Breast epithelium (tissue), 4 donors: ENCODE results near the gene PBXIP1. TPM values are rescaled to one million over a fixed set of nuclear protein-coding genes. Genes with fewer than 3 reads are reported as not detected.

Experiments used
- DNase-seq, 2 donors: peaks; one replicate each; pipeline ENCODE4 v3.0.0-alpha.2; 2019; ENCODE audit warnings: low spot score in 2 of 2
- H3K27ac ChIP-seq, 2 donors: fragments of 200-600 bp; sonication (generic) in 1 of 2; one replicate each; pipeline ENCODE4 v1.5.1; 2016 to 2019; ENCODE audit warnings: mild to moderate bottlenecking in 1 of 2
- H3K27me3 ChIP-seq, 2 donors: fragments of 200-600 bp; sonication (generic) in 1 of 2; one replicate each; pipeline versions ENCODE4 v1.5.1 to v1.6.0; 2017 to 2019; ENCODE audit warnings: control low read depth in 1 of 2, mild to moderate bottlenecking in 1 of 2
- H3K36me3 ChIP-seq: fragments of 200-600 bp; one replicate; pipeline ENCODE4 v1.5.1; 2019
- H3K4me1 ChIP-seq, 2 donors: fragments of 200-600 bp; sonication (generic); one replicate each; pipeline ENCODE4 v1.5.1; 2016 to 2019; ENCODE audit warnings: control low read depth in 1 of 2
- H3K4me3 ChIP-seq, 3 donors: fragments of 200-600 bp; sonication (generic); 1 replicate in 2 of 3; 2 replicates in 1 of 3; pipeline ENCODE4 v1.5.1; 2016 to 2019; ENCODE audit warnings: mild to moderate bottlenecking in 3 of 3, moderate library complexity in 2 of 3
- H3K9me3 ChIP-seq, 2 donors: fragments of 200-600 bp; sonication (generic) in 1 of 2; one replicate each; pipeline ENCODE4 v1.5.1; 2016 to 2019; ENCODE audit warnings: control low read depth in 1 of 2
- POLR2A ChIP-seq: fragments of 450-650 bp; IDR thresholded peaks from one replicate; pipeline ENCODE4 v1.6.1; 2016; ENCODE audit warnings: antibody characterized with exemption, mild to moderate bottlenecking, moderate library complexity
- POLR2AphosphoS5 ChIP-seq, 3 donors: sonication (generic); formaldehyde crosslinking; IDR thresholded peaks; one replicate each; pipeline ENCODE4 v1.6.1; 2017; ENCODE audit warnings: antibody characterized with exemption in 3 of 3
- intact Hi-C: fragments of 100-400 bp; cut with DNase I; formaldehyde crosslinking; loops from one replicate; pipeline ENCODE4 v1.15.1; 2023; ENCODE audit warnings: low total_unique reads
- total RNA-seq, 3 donors: library from RNA; depleted of rRNA; stranded (reverse); fragments of >200 nt; gene quantifications; one replicate each; pipeline ENCODE4 v1.1.0, GENCODE V29; 2016
- TF ChIP-seq, protein P1 (sequence below), 3 donors: fragments of 450-650 bp; IDR thresholded peaks; one replicate each; pipeline ENCODE4 v1.5.1; 2016 to 2017; ENCODE audit warnings: antibody characterized with exemption in 3 of 3, mild to moderate bottlenecking in 3 of 3, moderate library complexity in 3 of 3

PBXIP1 gene
- total RNA-seq, 3 donors from 2014 or later, result 79.3 to 156 (median 105) TPM

DNA sequence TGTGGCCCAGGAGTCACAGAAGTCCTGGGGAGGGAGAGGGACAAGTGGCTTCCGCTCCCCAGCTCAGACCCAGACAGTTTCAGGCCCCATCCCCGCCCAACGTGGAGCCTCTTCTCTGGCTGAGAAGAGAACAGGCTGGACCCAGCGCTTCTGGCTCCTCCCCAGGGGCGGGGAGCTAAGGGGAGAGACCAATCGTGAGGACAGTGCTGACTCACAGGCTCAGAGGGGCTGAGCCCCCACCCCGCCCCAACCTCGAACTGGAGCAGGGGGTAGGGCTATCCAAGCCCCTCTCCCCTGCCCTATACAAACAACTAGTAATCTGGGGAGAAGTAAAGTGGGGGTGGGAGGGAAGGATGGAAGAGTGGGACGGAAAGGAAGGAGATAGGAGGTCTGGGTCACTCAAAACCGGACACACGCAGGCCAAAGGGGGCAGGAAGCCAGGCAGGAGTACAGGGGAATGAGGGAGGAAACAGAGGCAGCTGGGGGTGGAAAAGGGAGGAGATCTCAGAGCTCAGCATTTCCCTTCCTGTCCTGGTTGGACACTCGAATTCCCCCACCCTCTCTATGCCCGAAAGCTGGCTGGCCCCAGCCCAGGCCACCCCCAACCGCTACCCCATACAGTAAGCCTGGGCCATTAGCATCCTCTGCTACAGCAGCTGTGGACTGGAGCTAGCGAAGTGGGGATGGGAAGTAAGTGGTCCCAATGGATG lies 14.9 kb upstream of the PBXIP1 start, which contains the start of gene SHC1:
SHC1 (minus strand) TSS at position 117 of the 710 bp plus-strand sequence. CDS start 221 bp downstream, outside the sequence.
- TF ChIP-seq POLR2A (peak; percentile 84), POLR2AphosphoS5 (IDR thresholded peaks at IDR 0.05) (peak; percentile 45 to 78 (median 70))
- TF ChIP-seq, protein P1, sequence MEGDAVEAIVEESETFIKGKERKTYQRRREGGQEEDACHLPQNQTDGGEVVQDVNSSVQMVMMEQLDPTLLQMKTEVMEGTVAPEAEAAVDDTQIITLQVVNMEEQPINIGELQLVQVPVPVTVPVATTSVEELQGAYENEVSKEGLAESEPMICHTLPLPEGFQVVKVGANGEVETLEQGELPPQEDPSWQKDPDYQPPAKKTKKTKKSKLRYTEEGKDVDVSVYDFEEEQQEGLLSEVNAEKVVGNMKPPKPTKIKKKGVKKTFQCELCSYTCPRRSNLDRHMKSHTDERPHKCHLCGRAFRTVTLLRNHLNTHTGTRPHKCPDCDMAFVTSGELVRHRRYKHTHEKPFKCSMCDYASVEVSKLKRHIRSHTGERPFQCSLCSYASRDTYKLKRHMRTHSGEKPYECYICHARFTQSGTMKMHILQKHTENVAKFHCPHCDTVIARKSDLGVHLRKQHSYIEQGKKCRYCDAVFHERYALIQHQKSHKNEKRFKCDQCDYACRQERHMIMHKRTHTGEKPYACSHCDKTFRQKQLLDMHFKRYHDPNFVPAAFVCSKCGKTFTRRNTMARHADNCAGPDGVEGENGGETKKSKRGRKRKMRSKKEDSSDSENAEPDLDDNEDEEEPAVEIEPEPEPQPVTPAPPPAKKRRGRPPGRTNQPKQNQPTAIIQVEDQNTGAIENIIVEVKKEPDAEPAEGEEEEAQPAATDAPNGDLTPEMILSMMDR (IDR thresholded peaks at IDR 0.05), result no peak
- Histone ChIP-seq H3K36me3 (no peaks in the 10 kb centered on the region), H3K4me3 (peak within 1 kb of the TSS; percentile 46 to 76 (median 51)), H3K27me3 (no peaks in the 10 kb centered on the region), H3K9me3 (no peaks in the 10 kb centered on the region), H3K27ac (peak within 1 kb of the TSS; percentile 99 to 100), H3K4me1 (peaks cover 11 to 16% of the 10 kb centered on the region in 2 donors)
- DNase-seq, result peak; percentile 87 to 95
- intact Hi-C loops, result no loop called here

DNA sequence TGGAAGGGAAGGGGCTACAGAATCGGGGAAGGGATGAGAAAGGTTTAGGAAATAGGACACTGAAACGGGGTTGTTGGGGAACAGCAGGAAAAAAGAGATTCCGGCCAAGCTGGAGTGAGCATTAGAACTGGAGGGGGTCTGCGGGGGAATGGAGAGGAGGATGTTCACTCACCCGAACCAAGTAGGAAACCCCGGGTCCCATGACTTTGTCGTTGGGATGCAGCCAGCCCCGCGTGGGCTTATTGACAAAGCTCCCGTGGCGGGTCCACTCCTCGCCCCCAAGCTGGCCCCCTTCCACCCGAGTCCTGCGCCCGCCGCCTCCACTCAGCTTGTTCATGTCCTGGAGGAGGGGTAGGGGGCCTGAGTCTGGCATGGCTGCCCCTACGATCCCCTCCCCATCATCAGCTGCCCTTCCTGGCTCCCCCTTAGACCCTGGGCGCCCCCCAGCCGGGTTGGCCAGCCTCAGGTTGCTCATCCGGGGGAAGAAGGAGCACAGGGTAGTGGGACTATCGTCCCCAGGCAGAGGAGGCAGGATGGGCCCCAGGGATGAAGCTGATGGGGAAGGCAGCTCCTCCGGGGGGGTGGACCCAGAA lies 14.1 kb upstream of the PBXIP1 start:
- no peaks in the 10 kb centered on the region for H3K27me3 ChIP-seq
- intact Hi-C loops, result loop anchor here (10.0 kb wide), 1 partner anchor 715 kb away; the partner anchor contains the start of genes DAP3 and YY1AP1
- no peaks in the 10 kb centered on the region for H3K36me3 ChIP-seq
- peak overlapping the region; percentile 46 to 76 (median 51) for H3K4me3 ChIP-seq
- H3K27ac ChIP-seq, result peak overlapping the region; percentile 99 to 100
- no peak for DNase-seq
- H3K9me3 ChIP-seq, result no peaks in the 10 kb centered on the region
- H3K4me1 ChIP-seq, result peaks cover 11 to 16% of the 10 kb centered on the region in 2 donors
- TF ChIP-seq POLR2AphosphoS5 (IDR thresholded peaks at IDR 0.05), result no peak

- Histone ChIP-seq H3K36me3 (no peaks in the 10 kb centered on the region), H3K4me3 (peak overlapping the region; percentile 46 to 76 (median 51)), H3K4me1 (peaks cover 11 to 16% of the 10 kb centered on the region in 2 donors), H3K27me3 (no peaks in the 10 kb centered on the region), H3K27ac (peak overlapping the region; percentile 99 to 100), H3K9me3 (no peaks in the 10 kb centered on the region)
- intact Hi-C loops, result loop anchor here (10.0 kb wide), 1 partner anchor 716 kb away; the partner anchor contains the start of genes DAP3 and YY1AP1
- no peak for DNase-seq
- TF ChIP-seq, protein P1 (IDR thresholded peaks at IDR 0.05), result no peak
- TF ChIP-seq POLR2AphosphoS5 (IDR thresholded peaks at IDR 0.05) (no peak), POLR2A (no peak)
Observed at GRCh38 chr1:154969246-154969645, 13.3 kb upstream of the PBXIP1 start.

DNA sequence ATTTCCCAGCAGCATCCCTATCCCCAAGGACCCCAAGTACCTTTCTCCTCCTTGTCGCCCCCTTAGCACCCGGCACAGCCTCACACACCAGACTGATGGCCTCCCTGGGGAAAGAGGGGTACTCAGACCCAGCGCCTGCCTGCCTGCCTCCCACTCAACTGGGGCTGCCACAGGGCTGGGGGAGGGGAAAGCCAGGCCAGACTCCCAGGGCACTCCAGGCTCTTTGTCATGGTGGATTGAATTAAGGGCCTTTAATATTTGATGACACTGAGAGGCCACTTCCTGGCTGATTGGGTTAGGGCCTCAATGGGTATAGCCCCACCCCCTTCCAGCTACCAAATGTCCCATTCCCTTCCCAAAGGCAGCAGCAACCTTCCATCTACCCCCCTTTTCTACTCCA lies 12.8 kb upstream of the PBXIP1 start:
- Histone ChIP-seq H3K9me3 (no peaks in the 10 kb centered on the region), H3K27me3 (no peaks in the 10 kb centered on the region), H3K36me3 (no peaks in the 10 kb centered on the region), H3K4me1 (peaks cover 11 to 16% of the 10 kb centered on the region in 2 donors), H3K4me3 (peak overlapping the region; percentile 46 to 76 (median 51)), H3K27ac (peak overlapping the region; percentile 99 to 100)
- intact Hi-C loops, result loop anchor here (10.0 kb wide), 1 partner anchor 716 kb away; the partner anchor contains the start of genes DAP3 and YY1AP1
- DNase-seq, result no peak
- TF ChIP-seq POLR2A (no peak), POLR2AphosphoS5 (IDR thresholded peaks at IDR 0.05) (no peak)
- TF ChIP-seq, protein P1 (IDR thresholded peaks at IDR 0.05), result no peak

DNA sequence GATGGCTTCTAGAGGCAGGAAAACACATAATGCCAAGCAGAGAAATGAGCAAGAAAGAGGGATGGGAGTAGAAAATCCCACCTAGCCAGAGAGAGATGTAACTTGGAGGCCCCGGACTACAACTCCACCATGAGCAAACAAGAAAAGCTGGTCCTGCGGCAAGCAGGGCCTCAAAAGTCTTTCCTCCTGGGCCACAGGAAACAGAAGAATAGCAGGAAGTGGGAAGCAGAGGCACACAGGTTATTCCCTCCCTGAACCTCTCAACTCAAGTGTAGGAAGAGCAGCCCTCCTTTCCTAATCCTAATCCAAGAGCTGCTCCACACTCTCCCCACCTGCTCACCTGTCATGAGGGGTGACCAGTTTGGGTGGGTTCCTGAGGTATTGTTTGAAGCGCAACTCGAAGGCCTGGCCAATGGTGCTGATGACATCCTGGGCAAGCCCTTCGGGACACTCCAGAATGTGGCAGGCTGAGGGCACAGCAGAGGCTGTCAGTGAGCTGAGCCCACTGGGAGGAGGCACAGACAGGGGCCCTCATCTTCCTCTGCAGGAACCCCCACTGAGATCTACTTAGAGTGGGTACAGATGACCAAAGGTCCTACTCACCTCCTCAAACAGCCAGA lies 11.5 kb upstream of the PBXIP1 start:
- H3K36me3 ChIP-seq, result no peaks in the 10 kb centered on the region
- TF ChIP-seq POLR2AphosphoS5 (IDR thresholded peaks at IDR 0.05) (no peak), POLR2A (no peak)
- TF ChIP-seq, protein P1 (IDR thresholded peaks at IDR 0.05), result no peak
- H3K27me3 ChIP-seq, result no peaks in the 10 kb centered on the region
- no peaks in the 10 kb centered on the region for H3K9me3 ChIP-seq
- peak overlapping the region in 1 of 3 donors; percentile 9 for H3K4me3 ChIP-seq
- peak overlapping the region; percentile 99 to 100 for H3K27ac ChIP-seq
- intact Hi-C loops, result loop anchor here (10.0 kb wide), 1 partner anchor 717 kb away; the partner anchor contains the start of genes DAP3 and YY1AP1
- H3K4me1 ChIP-seq, result peaks cover 11 to 29% of the 10 kb centered on the region in 2 donors
- no peak for DNase-seq
